C4-2B (cell line): ENCODE data around the gene STK32C.

ENCODE experiments used
- H3K27ac ChIP-seq: fragments of 450-650 bp; 2 replicates; pipeline ENCODE4 v1.5.1; 2017
- CTCF ChIP-seq: fragments of 450-650 bp; conservative IDR thresholded peaks from 2 replicates; pipeline ENCODE4 v1.5.1; 2017; ENCODE audit warnings: mild to moderate bottlenecking
- ZFX ChIP-seq: fragments of 450-650 bp; IDR thresholded peaks from 2 replicates; pipeline ENCODE4 v1.6.1; 2017

Gene STK32C

GRCh38 chr10:132280646-132281074 lies 27.1 kb downstream of the STK32C start:
- TF ChIP-seq CTCF (no peak), ZFX (no peak)
- H3K27ac ChIP-seq = no peak overlapping the region

- TF ChIP-seq CTCF (no peak), ZFX (no peak)
- H3K27ac ChIP-seq = no peak overlapping the region
Observed at GRCh38 chr10:132279873-132280645, 27.7 kb downstream of the STK32C start.

GRCh38 chr10:132277311-132277741 lies 30.4 kb downstream of the STK32C start:
- TF ChIP-seq ZFX (no peak), CTCF (no peak)

GRCh38 chr10:132276706-132277105 lies 31.0 kb downstream of the STK32C start:
- H3K27ac ChIP-seq = no peak overlapping the region
- TF ChIP-seq ZFX (no peak), CTCF (no peak)

More at GRCh38 chr10:132277311-132277741, 30.4 kb downstream of the STK32C start:
- no peak overlapping the region for H3K27ac ChIP-seq

GRCh38 chr10:132276179-132276675 lies 31.5 kb downstream of the STK32C start:
- TF ChIP-seq CTCF (no peak), ZFX (no peak)
- no peak overlapping the region for H3K27ac ChIP-seq

- no peak for TF ChIP-seq CTCF
- no peak overlapping the region for H3K27ac ChIP-seq
Observed at GRCh38 chr10:132275426-132276178, 32.1 kb downstream of the STK32C start.

GRCh38 chr10:132274986-132275385 lies 32.8 kb downstream of the STK32C start:
- TF ChIP-seq ZFX (no peak), CTCF (no peak)
- H3K27ac ChIP-seq = no peak overlapping the region
